Measurements from ENCODE around the gene PTGER3.

GRCh38 chr1:71047635-71048607 is at the start of gene PTGER3:
- TF ChIP-seq CTCF (IDR thresholded peaks at IDR 0.05; ENCODE audit: insufficient read depth, low read depth, low read length) (no peak), EZH2 (IDR thresholded peaks at IDR 0.05; ENCODE audit: insufficient read depth, low read length) (no peak)
